Fibroblast of pulmonary artery (primary cell): ENCODE data around the gene SLC6A11.

Source experiments
- DNase-seq: peaks from one replicate; pipeline ENCODE4 v3.0.0-alpha.2; 2010; ENCODE audit warnings: low read depth
- H3K4me3 ChIP-seq: replicated peaks from 2 replicates; pipeline ENCODE4 v1.5.1; 2011; ENCODE audit warnings: low read depth, mild to moderate bottlenecking, control low read depth, low read length, moderate library complexity
- CTCF ChIP-seq: IDR thresholded peaks from 2 replicates; pipeline ENCODE4 v1.5.1; 2011; ENCODE audit warnings: mild to moderate bottlenecking, control low read depth, low read length, inconsistent platforms; ENCODE audit errors: missing control alignments

The SLC6A11 gene

GRCh38 chr3:10927551-10927950, 111.5 kb downstream of the SLC6A11 start:
- DNase-seq: no peak
- H3K4me3 ChIP-seq: no peak overlapping the region
- no peak for TF ChIP-seq CTCF

GRCh38 chr3:10928407-10928960, 112.5 kb downstream of the SLC6A11 start:
- no peak for TF ChIP-seq CTCF
- no peak for DNase-seq
- no peak overlapping the region for H3K4me3 ChIP-seq

- H3K4me3 ChIP-seq: no peak overlapping the region
- TF ChIP-seq CTCF: no peak
- no peak for DNase-seq
Observed at GRCh38 chr3:10928961-10929471, 113.0 kb downstream of the SLC6A11 start.

- no peak overlapping the region for H3K4me3 ChIP-seq
- TF ChIP-seq CTCF: no peak
- no peak for DNase-seq
Observed at GRCh38 chr3:10929978-10930665, 114.1 kb downstream of the SLC6A11 start.

- H3K4me3 ChIP-seq: no peak overlapping the region
- no peak for DNase-seq
- TF ChIP-seq CTCF: no peak
Observed at GRCh38 chr3:10930666-10931040, 114.6 kb downstream of the SLC6A11 start.

- H3K4me3 ChIP-seq: no peak overlapping the region
- no peak for DNase-seq
- no peak for TF ChIP-seq CTCF
Observed at GRCh38 chr3:10932596-10932995, 116.6 kb downstream of the SLC6A11 start.

- no peak for TF ChIP-seq CTCF
- DNase-seq: no peak
- no peak overlapping the region for H3K4me3 ChIP-seq
Observed at GRCh38 chr3:10933021-10933420, 117.0 kb downstream of the SLC6A11 start.
